ENCODE data around the gene HLA-DOA.

DNA sequence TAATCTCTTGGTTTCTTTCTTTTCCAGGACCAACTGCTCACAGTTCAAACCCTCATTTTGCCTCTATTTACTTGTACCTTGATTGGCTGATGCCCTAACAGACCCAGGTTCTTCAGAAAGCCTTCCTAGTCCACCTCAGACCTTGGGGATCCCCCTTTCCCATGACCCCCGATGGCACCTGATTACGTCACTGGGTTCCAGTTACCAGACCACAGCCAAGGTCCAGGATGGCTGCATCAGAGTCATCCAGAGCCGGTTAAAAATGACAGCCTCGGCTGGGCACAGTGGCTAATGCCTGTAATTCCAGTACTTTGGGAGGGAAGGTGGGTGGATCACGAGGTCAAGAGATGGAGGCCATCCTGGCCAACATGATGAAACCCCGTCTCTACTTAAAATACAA, 4.5 kb downstream of the HLA-DOA start:
- TF ChIP-seq, protein P1, sequence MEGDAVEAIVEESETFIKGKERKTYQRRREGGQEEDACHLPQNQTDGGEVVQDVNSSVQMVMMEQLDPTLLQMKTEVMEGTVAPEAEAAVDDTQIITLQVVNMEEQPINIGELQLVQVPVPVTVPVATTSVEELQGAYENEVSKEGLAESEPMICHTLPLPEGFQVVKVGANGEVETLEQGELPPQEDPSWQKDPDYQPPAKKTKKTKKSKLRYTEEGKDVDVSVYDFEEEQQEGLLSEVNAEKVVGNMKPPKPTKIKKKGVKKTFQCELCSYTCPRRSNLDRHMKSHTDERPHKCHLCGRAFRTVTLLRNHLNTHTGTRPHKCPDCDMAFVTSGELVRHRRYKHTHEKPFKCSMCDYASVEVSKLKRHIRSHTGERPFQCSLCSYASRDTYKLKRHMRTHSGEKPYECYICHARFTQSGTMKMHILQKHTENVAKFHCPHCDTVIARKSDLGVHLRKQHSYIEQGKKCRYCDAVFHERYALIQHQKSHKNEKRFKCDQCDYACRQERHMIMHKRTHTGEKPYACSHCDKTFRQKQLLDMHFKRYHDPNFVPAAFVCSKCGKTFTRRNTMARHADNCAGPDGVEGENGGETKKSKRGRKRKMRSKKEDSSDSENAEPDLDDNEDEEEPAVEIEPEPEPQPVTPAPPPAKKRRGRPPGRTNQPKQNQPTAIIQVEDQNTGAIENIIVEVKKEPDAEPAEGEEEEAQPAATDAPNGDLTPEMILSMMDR (IDR thresholded peaks at IDR 0.05; ENCODE audit: insufficient read depth, low read depth, low read length): no peak
- no peak for TF ChIP-seq EZH2 (IDR thresholded peaks at IDR 0.05; ENCODE audit: insufficient read depth, low read length)

All from astrocyte (in vitro differentiated cells and primary cell).